Cerebellar cortex (tissue), 1 donor: ENCODE measurements around the gene GASK1A.

Experiments
- DNase-seq: peaks from one replicate; pipeline ENCODE4 v3.0.0-alpha.2; 2015; ENCODE audit warnings: low spot score

Gene GASK1A

GRCh38 chr3:42982645-42983412 lies 3.7 kb downstream of the GASK1A start:
- DNase-seq, result no peak

GRCh38 chr3:42983927-42984326 lies 4.8 kb downstream of the GASK1A start:
- no peak for DNase-seq

GRCh38 chr3:42984701-42985100 lies 5.6 kb downstream of the GASK1A start:
- no peak for DNase-seq

- no peak for DNase-seq
These were observed 9.0 kb downstream of the GASK1A start for GRCh38 chr3:42988097-42988496.

- peak; percentile 48 for DNase-seq
These were observed 9.5 kb downstream of the GASK1A start for GRCh38 chr3:42988566-42988965.

GRCh38 chr3:42991341-42992315 lies 12.5 kb downstream of the GASK1A start:
- no peak for DNase-seq

GRCh38 chr3:42994595-42994994 lies 15.5 kb downstream of the GASK1A start:
- DNase-seq, result no peak

GRCh38 chr3:42996021-42996420 lies 16.9 kb downstream of the GASK1A start:
- DNase-seq, result no peak

- DNase-seq, result peak; percentile 42
These were observed 17.5 kb downstream of the GASK1A start for GRCh38 chr3:42996633-42997075.

- no peak for DNase-seq
These were observed 20.1 kb downstream of the GASK1A start for GRCh38 chr3:42999212-42999611.

GRCh38 chr3:42999632-43000031 lies 20.5 kb downstream of the GASK1A start:
- DNase-seq, result no peak

- no peak for DNase-seq
These were observed 21.3 kb downstream of the GASK1A start for GRCh38 chr3:43000387-43000786.

GRCh38 chr3:43001094-43001553 lies 22.0 kb downstream of the GASK1A start:
- peak; percentile 94 for DNase-seq

- DNase-seq, result no peak
These were observed 22.5 kb downstream of the GASK1A start for GRCh38 chr3:43001556-43002121.

GRCh38 chr3:43004282-43004681 lies 25.2 kb downstream of the GASK1A start:
- DNase-seq, result no peak

- DNase-seq, result no peak
These were observed 26.1 kb downstream of the GASK1A start for GRCh38 chr3:43005253-43005652.

GRCh38 chr3:43005981-43006380 lies 26.9 kb downstream of the GASK1A start:
- DNase-seq, result no peak

GRCh38 chr3:43006825-43007224 lies 27.7 kb downstream of the GASK1A start:
- no peak for DNase-seq

GRCh38 chr3:43009547-43009946 lies 30.4 kb downstream of the GASK1A start:
- DNase-seq, result no peak

GRCh38 chr3:43010638-43011037 lies 31.5 kb downstream of the GASK1A start:
- DNase-seq, result no peak

GRCh38 chr3:43011638-43012037 lies 32.5 kb downstream of the GASK1A start:
- DNase-seq, result no peak

- no peak for DNase-seq
These were observed 33.1 kb downstream of the GASK1A start for GRCh38 chr3:43012174-43012573.
